GM12873 (cell line): ENCODE measurements around the gene EXOC3L2.

Experiments used
- TF ChIP-seq, protein P1 (sequence below): IDR thresholded peaks from 2 replicates; pipeline ENCODE4 v1.5.1; 2012; ENCODE audit warnings: low read depth, mild to moderate bottlenecking, moderate library complexity, low read length, control low read depth; ENCODE audit not compliant: insufficient read depth; ENCODE audit errors: missing control alignments

EXOC3L2 gene

DNA sequence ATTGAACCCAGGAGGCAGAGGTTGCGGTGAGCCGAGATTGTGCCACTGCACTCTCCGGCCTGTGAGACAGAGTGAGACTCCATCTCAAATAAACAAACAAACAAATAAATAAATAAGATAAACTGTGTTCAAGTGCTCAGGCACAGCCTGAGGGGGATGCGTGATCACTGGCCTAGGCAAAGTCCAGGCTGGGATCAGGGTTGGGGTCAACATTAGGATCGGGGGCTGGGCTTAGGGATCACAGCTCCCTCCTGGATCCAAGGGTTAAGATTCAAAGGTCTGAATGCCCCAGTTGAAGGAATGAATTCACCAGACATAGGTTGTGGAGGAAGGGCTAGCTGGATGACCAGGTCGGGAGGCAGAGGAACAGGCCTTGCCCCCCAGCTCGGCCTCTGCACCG lies 1.9 kb upstream of the EXOC3L2 start:
- TF ChIP-seq, protein P1, sequence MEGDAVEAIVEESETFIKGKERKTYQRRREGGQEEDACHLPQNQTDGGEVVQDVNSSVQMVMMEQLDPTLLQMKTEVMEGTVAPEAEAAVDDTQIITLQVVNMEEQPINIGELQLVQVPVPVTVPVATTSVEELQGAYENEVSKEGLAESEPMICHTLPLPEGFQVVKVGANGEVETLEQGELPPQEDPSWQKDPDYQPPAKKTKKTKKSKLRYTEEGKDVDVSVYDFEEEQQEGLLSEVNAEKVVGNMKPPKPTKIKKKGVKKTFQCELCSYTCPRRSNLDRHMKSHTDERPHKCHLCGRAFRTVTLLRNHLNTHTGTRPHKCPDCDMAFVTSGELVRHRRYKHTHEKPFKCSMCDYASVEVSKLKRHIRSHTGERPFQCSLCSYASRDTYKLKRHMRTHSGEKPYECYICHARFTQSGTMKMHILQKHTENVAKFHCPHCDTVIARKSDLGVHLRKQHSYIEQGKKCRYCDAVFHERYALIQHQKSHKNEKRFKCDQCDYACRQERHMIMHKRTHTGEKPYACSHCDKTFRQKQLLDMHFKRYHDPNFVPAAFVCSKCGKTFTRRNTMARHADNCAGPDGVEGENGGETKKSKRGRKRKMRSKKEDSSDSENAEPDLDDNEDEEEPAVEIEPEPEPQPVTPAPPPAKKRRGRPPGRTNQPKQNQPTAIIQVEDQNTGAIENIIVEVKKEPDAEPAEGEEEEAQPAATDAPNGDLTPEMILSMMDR, result no peak

DNA sequence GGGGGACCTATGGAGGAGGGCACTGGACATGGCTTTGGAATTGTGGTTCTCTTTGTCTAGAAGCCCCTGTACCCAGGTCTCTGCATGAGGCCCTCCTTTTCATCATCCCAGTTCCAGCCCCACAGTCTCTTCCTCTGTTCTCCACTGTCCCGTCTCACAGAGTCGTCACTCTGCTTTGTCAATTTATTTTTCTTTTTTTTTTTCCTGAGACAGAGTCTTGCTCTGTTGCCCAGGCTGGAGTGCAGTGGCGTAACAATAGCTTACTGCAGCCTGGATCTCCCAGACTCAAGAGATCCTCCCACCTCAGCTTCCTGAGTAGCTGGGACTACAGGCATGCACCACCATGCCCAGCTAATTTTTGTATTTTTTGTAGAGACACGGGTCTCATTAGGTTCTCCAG lies 619 bp upstream of the EXOC3L2 start:
- TF ChIP-seq, protein P1, result no peak

DNA sequence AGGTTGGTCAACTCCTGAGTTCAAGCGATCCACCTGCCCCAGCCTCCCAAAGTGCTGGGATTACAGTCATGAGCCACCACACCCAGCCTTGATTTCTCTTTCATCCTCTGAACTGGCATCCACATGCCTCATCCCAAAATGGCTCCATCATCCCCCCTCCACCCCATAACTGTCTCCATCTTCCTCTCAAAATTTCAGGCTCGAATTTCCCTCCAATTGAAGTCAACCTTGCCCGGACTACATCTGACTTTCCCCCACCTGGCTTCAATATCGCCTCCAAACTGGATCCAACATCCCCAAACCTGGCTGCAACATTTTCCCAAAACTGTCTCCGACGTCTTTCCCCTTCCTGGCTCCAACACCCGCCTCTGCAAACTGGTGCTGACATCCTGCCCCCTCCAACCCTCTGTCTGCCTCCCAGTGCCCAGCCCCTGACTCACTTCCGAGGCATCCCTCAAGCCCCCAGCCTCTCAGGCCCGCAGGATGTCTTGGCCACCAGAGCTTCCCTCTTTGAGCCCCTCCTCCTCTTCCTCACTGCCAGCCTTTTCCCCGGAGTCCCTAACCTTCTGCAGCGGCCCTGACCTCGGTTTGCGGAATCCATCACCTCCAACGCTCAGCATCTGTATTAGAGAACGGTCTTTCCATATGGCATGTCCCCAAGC lies 943 bp downstream of the EXOC3L2 start:
- TF ChIP-seq, protein P1, result no peak

DNA sequence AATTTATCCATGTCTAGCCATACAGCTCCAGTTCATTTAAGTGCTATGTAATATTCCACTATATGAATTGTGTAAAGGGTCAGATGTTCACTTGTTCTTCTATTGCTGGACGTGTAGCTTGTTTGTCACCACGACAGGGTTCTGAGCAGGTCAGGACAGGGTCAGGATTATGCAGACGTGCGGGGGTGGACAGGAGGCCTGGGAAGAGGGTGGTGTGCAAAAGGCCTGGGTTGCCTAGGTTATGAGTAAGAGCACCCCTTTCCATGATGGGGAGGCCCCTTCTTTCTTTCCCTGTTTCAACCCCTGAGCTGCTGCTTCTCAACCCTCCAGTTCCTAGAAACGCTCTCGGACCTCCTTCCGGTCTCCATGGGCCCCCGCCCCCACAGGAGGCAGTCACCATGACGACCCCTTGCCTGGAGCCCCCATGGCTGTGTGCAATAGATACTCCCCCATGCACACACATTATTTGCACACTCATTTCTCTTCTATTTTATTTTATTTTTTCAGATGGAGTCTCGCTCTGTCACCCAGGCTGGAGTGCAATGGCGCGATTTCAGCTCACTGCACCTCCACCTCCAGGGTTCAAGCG lies 2.0 kb downstream of the EXOC3L2 start:
- TF ChIP-seq, protein P1, result no peak

DNA sequence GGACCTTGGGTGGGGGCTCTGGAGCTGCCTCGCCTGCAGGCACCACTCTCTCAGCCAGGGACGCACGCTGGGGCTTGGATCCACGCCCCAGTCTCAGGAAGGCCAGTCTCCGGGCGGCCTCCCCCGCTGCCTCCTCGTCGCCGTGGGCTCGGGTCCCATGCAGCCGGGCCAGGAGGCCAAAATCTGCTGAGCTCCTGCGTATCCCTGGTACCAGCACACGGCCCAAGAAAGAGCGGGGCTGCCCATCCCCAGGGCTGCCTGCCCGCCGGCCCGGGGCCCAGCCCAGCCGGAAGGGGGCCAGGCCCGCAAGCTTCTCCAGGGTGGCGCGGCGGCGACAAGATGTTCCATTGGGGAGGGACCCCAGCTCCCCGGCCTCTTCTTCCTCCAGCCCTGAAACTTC lies 6.7 kb downstream of the EXOC3L2 start:
- TF ChIP-seq, protein P1, result no peak

DNA sequence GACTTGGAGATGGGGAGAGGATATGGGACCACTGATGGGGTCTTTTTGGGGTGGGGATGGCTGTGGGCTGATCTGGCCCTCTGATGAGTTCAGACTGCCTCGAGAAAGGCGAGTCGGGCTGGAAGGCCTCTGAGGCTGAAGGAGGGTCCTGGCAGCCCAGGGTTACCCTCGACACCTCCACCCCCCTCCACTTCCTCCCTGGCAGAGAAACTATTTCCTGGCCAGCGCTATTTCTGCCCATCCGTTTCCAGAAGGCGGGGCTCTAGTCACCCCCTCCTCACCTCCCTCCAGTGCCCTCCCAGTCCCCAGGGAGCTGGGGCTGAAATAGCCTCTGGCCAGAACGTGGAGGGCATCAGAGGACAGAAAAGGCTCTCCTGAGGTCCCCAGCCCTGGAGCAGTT lies 9.7 kb downstream of the EXOC3L2 start:
- TF ChIP-seq, protein P1, result no peak

DNA sequence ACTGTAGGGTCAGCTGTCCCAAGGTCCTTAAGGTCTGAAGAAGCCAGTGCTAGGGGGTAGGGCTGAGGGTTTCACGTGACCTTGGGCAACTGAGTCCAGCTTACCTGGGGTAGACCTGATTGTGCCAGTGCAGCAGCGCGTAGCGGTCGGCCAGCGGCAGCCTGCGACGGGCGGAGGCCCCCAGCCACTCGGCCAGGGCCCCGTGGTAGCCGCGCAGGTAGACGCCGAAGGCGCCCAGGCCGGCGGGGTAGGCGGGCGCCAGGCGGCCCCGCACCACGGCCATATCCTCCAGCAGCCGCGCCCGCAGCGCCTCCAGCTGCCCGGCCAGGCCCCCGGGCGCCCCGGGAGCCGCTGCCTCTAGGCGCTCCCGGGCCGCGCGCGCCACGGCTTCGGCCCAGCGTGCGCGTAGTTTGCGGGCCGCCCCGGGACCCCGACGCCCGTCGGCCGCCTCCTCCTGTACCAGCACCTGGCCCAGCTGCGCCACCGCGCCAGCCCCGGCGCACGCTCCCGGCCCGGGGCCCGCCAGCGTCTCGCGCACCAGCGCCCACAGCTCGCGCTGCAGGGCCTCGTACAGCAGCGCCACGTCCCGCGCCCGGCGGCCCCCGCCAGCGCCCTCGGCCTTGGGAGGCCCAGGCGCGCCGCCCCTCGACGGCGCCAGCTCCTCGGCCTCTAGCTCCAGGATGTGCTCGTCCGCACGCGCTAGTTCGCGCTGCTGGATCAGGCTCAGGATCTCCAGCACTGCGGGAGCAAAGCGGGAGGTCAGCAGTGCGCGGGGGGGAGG lies 10.9 kb downstream of the EXOC3L2 start:
- TF ChIP-seq, protein P1, result no peak
